HG03342 (cell line): ENCODE data around the gene KIF1A.

Experiments used
- ATAC-seq: cut with Tn5 transposase; IDR thresholded peaks from one replicate; pipeline ENCODE4 v1.9.1; 2021; ENCODE audit warnings: mild to moderate bottlenecking, moderate library complexity; ENCODE audit not compliant: unreplicated experiment

The KIF1A gene

GRCh38 chr2:240777456-240778212 is 42.4 kb downstream of the KIF1A start:
- no peak for ATAC-seq

DNA sequence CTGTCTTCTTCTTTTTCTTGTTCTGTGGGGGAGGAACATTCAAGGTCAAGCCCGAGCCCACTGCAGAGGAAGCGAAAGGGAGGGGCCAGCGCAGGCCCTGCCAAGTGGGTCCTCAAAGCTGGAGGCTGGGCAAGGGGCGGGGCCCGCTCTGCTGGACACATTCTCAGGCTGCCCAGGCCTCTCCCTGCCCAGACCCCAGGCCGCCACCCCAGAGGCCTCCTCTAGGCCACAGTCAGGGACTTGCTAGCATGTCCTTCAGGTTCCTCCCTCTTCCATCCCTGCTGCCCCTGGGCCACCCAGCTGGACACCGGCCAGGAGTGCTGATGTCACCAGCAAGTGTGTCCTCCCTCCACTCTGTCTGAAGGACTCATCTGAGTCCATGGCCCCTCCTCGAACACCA is 44.1 kb downstream of the KIF1A start:
- ATAC-seq, result no peak

DNA sequence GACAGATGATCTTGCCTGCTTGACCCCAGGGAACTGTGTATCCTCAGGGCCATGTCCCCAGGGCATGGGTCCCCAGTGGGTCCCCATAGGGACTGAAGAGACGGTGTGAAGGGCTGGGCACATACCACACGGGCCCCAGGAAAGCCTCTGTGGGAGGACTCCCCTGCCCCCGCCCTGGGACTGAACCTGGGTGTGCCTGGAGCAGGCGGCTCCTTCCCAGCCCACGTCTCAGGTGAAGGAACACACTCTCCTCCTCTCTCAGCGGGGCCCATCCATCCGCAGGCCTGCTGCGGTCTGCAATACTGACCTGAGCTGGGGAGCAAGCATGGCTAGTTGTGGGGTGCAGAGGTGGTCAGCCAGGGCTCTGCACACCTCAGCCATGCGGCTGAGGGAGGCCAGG is 45.2 kb downstream of the KIF1A start:
- no peak for ATAC-seq

GRCh38 chr2:240769096-240769495 is 50.9 kb downstream of the KIF1A start:
- no peak for ATAC-seq

DNA sequence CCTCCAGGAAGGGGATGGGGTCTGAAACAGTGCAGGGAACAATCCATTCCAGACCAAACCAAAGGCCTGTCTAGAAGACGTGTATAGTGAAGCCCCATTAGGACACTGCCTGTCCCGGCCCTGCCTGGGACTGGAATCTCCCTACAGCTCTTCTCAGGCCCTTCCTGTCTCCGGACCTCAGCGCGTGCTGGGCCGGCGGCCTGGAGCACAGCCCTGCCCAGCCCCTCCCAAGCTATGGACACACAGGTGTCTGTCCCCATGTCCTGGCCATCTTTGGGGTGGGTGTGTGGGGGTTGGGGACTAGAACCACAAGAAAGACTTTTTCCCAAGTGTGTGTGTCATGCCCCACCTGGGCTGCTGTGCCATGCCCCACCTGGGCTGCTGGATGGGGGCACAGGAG is 51.8 kb downstream of the KIF1A start:
- no peak for ATAC-seq

DNA sequence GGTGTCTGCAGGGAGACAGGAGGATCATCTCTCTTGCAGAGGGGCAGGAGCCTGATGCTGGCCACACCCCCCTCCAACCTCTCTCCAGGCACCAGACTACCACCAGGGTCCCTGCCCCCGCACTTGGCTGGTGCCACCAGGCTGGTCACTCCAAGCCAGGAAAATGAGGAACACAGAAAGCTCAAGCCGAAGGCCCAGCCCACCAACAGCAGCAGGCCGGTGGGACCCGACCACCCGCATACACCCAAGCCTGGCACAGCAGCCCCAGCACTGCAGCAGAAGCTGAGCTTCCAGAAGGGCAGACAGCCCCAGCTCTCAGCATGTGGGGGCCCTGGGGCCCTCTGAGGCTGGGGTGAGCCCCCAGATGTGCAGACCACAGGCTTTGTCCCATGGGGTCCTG is 52.7 kb downstream of the KIF1A start:
- ATAC-seq, result no peak

DNA sequence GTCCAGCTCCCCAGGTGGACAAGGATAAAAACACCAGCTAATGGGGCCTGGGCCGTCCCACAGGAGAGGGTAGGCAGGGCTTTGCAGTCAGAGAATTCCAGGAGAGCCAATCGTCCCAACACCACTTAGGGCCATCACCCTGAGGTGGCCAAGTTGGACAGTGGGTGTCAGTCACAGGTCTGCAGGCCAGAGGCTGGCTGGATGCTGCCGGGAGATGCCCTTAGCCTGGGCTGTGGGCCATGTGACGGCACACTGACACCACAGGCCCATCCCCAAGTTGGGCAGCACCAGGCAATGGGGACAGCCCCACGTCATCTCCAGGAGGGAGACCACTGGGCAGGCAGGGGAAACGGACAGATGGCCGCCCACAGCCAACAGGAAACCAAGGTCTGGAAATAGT is 53.9 kb downstream of the KIF1A start:
- ATAC-seq, result no peak

DNA sequence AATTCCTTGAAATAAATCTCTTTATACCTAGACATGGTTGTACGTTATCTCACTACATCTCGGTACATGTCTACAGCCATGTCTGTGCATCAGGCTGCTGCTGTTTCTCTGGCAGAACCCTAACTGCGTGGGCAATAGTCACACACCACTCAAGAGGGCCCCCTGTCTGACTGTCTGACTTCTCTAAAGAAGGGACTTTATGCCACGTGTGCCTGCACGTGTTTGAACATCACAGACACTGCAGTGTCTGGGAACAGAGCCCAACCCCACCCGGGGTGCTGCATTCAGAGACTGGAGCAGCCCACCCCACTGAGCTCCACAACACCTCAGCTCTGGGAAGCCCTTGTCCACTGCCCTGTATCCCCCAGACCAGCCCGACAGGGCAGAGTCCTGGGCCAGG is 55.0 kb downstream of the KIF1A start:
- ATAC-seq, result no peak

DNA sequence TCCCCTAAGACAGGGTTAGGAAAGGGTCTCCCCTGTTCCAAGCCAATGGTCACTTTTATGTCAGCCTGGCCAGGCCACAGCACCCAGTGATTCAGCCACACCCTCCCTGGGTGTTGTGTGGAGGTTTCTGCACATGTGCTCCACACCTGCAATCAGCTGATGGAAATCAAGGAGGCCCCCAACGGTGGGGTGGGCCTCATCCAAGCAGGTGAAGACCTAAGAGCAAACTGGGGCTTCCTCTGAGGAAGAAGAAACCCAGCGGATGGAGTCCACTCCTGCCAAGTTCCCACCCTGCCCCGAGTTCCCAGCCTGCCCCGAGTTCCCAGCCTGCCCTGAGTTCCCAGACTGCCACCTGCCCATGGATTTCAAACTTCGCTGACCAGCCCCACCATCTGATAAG is 55.4 kb downstream of the KIF1A start:
- ATAC-seq, result no peak

DNA sequence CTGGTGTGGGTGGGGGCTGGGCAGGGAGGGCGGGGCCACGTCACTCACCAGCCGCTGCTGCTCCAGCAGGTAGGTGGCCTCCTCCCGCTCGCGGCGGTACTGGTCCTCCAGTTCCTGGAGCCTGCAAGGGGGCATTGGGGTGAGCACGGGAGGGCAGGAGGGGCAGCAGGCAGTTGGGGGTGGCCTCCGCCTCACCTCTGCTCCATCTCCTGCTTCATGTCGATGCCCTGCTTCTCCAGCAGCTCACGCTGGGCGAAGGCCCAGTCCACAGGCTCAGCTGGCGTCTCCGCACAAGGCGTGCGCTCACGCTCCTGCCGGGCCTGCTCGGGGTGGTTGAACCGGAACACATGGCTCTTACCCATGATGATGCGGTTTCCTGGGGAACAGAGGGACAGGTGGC is 57.0 kb downstream of the KIF1A start:
- no peak for ATAC-seq

- no peak for ATAC-seq
Observed at GRCh38 chr2:240762249-240762648, 57.8 kb downstream of the KIF1A start.

GRCh38 chr2:240760576-240761246 is 59.3 kb downstream of the KIF1A start:
- no peak for ATAC-seq

- ATAC-seq, result no peak
Observed at GRCh38 chr2:240760121-240760520, 59.9 kb downstream of the KIF1A start.

DNA sequence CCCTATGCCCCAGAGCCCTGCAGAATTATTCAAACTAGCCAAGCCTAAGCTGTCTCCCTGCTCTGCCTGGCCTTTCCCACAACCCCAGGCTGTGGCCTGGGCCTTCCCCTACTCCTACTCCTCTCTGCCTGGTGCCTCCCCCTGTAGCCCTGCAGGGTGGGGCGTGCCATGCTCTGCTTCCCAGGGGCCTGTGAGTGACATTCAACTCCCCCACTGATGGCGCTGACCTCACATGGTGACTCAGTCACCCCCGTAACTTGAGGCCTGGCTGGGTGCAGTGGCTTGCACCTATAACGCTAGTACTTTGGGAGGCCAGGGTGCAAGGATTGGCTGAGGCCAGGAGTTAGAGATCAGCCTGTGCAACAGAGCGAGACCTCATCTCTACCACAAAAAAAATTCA is 60.6 kb downstream of the KIF1A start:
- ATAC-seq, result peak; percentile 63

GRCh38 chr2:240757086-240757614 is 62.9 kb downstream of the KIF1A start:
- no peak for ATAC-seq

DNA sequence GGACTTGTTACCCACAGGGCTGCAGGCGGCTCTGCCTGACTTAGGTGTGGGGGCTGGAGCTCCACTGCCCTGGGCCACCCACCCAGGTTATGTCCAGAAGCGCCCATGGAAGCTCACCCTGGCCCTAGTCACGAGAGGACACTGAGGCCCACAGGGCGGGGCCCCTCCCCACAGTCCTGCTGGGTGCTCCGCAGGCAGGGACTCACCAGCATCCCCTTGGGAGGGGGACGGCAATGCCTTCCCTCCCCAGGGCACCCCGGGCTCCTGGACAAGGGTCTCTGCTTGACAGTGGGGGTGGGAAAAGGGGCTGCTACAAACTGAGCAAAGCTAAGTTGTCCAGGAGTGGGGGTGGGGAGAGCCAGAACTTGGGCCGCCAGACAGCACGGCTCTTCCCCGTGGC is 67.8 kb downstream of the KIF1A start:
- ATAC-seq, result no peak

GRCh38 chr2:240750409-240750808 is 69.6 kb downstream of the KIF1A start:
- ATAC-seq, result no peak

GRCh38 chr2:240749516-240749915 is 70.5 kb downstream of the KIF1A start:
- ATAC-seq, result no peak

DNA sequence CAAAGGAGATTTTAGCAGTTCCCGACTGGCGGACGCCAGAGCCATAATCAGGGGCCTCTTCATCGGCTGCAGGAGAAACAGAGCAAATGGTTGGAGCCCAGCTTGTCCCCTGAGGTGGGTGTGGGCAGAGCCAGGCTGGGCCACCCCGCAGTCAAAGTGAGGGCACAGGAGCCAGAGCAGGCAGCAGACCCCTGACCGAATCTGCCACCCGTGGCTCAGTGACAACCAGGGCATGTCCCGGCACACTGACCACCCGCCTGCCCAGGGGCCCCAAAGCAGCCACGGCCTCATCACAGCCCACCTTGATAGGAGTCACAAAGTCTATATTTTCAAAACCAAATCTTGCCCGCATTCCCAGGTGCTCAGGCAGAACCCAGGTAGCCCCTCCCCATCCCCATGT is 72.8 kb downstream of the KIF1A start:
- ATAC-seq, result no peak

- ATAC-seq, result no peak
Observed at GRCh38 chr2:240746671-240747070, 73.3 kb downstream of the KIF1A start.

- no peak for ATAC-seq
Observed at GRCh38 chr2:240745962-240746361, 74.1 kb downstream of the KIF1A start.

GRCh38 chr2:240745456-240745855 is 74.6 kb downstream of the KIF1A start:
- ATAC-seq, result no peak
